Ovary (tissue), 3 donors: Measurements from ENCODE around the gene MMS22L.

Experiments used
- CTCF ChIP-seq, 3 donors: fragments of 450-650 bp in 2 of 3; fragments of 200-600 bp in 1 of 3; IDR thresholded peaks; one replicate each; pipeline versions ENCODE4 v1.5.1 to v1.8.0; 2016 to 2022; ENCODE audit warnings: antibody characterized with exemption in 3 of 3, mild to moderate bottlenecking in 1 of 3
- EP300 ChIP-seq: sonication (generic); formaldehyde crosslinking; IDR thresholded peaks from one replicate; pipeline ENCODE4 v1.6.1; 2017; ENCODE audit warnings: antibody characterized with exemption
- POLR2A ChIP-seq: fragments of 450-650 bp; IDR thresholded peaks from one replicate; pipeline ENCODE4 v1.6.1; 2017; ENCODE audit warnings: antibody characterized with exemption, mild to moderate bottlenecking, moderate library complexity
- donor health status: DM: no; HTN: no; CAD: no.

GRCh38 chr6:97282726-97283617 is at the start of gene MMS22L:
- TF ChIP-seq POLR2A (no peak), CTCF (IDR thresholded peaks at IDR 0.05) (no peak), EP300 (no peak)
